Ishikawa (cell line): ENCODE data around the gene ASTN2.

Experiments used
- CEBPB ChIP-seq: IDR thresholded peaks from 2 replicates; pipeline ENCODE4 v1.6.1; 2012
- EP300 ChIP-seq: IDR thresholded peaks from 2 replicates; pipeline ENCODE4 v1.6.1; 2012; ENCODE audit warnings: borderline replicate concordance
- TAF1 ChIP-seq: IDR thresholded peaks from 2 replicates; pipeline ENCODE4 v1.6.1; 2012; ENCODE audit warnings: low read depth, mild to moderate bottlenecking
- TCF12 ChIP-seq: IDR thresholded peaks from 2 replicates; pipeline ENCODE4 v1.6.1; 2012; ENCODE audit warnings: low read depth
- YY1 ChIP-seq: IDR thresholded peaks from 2 replicates; pipeline ENCODE4 v1.6.1; 2012; ENCODE audit warnings: low read depth
- TF ChIP-seq, protein P1 (sequence below): IDR thresholded peaks from 2 replicates; pipeline ENCODE4 v1.6.1; 2012
- TF ChIP-seq, protein P2 (sequence below): IDR thresholded peaks from 2 replicates; pipeline ENCODE4 v1.6.1; 2012

DNA sequence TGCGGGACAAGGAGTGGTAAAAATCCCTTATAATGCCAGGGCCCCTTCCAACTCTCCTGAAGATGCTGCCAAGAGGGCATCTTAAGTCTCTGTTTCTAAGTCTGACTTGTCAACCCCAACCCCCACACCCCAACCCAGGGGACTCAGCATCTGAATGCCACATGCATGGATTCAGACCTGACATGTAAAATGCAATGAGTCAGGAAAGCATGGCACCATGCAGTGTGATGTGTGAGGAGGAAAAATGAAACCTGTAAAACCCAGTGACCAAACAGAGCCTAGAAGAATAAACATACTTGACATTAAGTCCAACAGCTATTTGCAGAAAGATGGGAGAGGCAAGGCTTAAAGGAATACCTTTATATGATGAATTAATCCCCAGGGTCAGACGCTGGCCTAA, 112.4 kb downstream of the ASTN2 start:
- TF ChIP-seq EP300 (no peak), TAF1 (no peak), TCF12 (no peak), CEBPB (no peak), YY1 (no peak)
- TF ChIP-seq, protein P1, sequence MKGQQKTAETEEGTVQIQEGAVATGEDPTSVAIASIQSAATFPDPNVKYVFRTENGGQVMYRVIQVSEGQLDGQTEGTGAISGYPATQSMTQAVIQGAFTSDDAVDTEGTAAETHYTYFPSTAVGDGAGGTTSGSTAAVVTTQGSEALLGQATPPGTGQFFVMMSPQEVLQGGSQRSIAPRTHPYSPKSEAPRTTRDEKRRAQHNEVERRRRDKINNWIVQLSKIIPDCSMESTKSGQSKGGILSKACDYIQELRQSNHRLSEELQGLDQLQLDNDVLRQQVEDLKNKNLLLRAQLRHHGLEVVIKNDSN = no peak
- TF ChIP-seq, protein P2, sequence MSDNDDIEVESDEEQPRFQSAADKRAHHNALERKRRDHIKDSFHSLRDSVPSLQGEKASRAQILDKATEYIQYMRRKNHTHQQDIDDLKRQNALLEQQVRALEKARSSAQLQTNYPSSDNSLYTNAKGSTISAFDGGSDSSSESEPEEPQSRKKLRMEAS = no peak
